ENCODE data around the gene MX2.
A peak's percentile ranks its signal among the peaks of the same experiment; 100 is the strongest.
"Not testable (repeated sequence)": the region's sequence is repeated elsewhere in the genome, so short reads cannot be mapped to it uniquely, and the experiment has no call there.

MX2 gene

DNA sequence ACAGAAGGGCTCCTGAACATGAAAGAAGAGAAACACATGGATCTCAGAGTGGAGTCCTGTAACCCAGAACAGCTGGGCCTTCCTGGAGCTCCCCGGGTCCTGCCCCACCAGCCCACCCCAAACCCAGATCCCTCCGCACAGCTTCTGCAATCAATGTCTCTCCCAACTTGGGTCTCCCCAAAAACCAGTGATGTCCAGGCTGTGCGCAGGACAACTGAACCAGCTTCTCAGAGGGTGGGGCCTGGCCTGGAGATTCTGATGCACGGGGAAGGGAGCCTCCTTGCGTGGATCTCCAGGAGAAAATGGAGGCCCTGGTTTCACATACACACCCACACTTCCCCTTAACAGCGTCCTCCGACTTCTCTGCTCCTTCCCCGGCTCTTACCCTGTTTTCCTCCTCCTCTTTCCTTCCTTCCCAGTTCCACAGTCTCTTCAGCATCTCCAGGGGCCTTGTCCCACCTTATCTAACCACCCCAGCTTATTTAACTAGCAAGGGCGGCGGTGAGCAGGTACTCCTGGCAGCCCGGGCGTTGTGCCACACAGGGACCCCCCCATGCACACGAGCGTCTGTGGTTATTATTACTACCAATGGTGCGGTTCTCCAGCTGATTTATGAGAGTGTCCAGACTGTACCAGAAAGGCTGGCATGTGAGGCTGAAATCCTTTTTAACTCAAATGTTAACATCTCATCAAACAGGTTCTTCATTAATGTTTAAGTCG is 11.2 kb upstream of the MX2 start:
- DNase-seq (ENCODE audit: extremely low read depth, low read depth): no peak
- TF ChIP-seq, protein P1, sequence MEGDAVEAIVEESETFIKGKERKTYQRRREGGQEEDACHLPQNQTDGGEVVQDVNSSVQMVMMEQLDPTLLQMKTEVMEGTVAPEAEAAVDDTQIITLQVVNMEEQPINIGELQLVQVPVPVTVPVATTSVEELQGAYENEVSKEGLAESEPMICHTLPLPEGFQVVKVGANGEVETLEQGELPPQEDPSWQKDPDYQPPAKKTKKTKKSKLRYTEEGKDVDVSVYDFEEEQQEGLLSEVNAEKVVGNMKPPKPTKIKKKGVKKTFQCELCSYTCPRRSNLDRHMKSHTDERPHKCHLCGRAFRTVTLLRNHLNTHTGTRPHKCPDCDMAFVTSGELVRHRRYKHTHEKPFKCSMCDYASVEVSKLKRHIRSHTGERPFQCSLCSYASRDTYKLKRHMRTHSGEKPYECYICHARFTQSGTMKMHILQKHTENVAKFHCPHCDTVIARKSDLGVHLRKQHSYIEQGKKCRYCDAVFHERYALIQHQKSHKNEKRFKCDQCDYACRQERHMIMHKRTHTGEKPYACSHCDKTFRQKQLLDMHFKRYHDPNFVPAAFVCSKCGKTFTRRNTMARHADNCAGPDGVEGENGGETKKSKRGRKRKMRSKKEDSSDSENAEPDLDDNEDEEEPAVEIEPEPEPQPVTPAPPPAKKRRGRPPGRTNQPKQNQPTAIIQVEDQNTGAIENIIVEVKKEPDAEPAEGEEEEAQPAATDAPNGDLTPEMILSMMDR (IDR thresholded peaks at IDR 0.05; ENCODE audit: low read depth, low read length): no peak

DNA sequence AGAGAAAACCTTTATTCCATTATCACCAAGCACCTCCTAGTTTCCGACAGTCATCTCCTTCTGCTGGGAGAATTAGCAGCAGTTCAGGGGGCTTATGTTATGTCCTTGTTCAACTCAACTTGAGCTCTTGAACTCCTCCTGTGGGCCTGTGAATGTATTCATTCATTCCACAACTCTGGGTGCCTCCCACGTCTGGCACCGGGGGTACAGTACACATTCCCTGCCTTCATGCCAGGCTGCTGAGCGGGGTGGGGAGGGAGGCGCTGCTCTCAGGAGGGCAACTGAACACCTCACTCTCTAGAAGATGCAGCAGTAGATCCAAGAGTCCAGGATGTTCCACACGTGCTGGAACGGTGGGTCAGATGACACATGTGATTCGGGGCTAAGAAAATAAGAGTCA is 4.3 kb upstream of the MX2 start:
- TF ChIP-seq, protein P1 (IDR thresholded peaks at IDR 0.05; ENCODE audit: low read depth, low read length): no peak
- no peak for DNase-seq (ENCODE audit: extremely low read depth, low read depth)

DNA sequence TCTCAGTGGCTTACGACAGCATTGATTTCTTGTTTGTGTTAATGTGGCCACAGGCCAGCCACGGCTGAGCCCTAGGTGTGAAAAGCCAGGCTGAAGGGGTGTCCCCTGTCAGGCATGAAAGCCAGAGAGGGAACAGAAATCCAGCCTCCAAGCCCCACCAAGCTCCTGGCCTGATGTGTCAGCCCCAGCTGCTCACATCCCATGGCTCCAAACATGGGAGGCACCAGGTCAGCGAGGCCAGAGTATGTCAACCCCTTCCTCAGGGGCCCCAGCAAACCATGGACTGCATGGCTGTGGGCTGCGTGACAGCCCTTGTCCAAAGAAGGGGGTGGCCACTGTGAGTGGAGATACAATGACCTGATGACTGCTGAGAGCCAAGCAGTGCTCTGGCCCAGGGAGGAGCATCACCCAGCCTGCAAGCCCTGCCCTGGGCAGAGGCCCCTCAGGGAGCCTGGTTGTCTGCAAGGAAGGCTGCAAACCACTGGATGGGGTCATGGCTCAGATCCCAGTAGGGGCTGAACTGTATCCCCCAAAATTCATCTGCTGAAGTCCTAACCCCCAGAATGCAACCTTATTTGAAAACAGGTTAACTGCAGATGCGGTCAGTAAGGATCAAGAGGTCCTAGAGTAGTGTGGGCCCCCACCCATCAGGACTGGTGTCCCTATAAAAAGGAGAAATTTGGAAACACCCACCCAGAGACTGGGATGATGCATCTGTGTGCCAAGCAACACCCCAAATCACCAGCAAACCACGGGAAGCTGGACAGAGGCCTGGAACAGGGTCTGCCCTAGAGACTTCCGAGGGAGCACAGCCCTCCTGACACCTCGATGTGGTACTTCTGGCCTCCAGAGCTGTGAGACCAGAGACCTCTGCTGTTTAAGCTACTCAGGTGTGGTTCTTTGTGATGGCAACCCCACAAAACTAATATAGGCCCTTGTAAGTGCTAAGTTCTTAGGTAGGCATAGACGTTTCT is 3.3 kb upstream of the MX2 start:
- no peak for DNase-seq (ENCODE audit: extremely low read depth, low read depth)
- TF ChIP-seq, protein P1 (IDR thresholded peaks at IDR 0.05; ENCODE audit: low read depth, low read length): no peak

DNA sequence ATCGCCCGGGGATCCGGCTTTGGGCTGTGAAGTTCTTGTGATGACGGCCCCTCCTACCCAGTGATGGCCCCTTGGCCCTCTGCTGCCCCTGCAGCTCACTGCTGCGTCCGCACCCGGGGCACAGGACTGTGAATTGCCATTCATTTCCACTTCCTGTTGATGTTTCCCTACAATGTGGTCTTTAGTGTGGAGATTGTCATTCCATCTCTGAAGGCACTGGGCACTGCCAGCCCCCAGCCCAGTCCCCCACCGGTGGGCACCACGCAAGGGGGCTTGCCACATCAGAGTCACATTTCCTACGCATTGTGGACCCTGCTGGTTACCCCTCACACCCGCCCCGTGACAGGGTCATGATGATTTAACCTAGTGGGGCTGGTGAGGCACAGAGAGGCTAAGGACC is 2.5 kb upstream of the MX2 start:
- TF ChIP-seq, protein P1 (IDR thresholded peaks at IDR 0.05; ENCODE audit: low read depth, low read length): no peak
- DNase-seq (ENCODE audit: extremely low read depth, low read depth): no peak

DNA sequence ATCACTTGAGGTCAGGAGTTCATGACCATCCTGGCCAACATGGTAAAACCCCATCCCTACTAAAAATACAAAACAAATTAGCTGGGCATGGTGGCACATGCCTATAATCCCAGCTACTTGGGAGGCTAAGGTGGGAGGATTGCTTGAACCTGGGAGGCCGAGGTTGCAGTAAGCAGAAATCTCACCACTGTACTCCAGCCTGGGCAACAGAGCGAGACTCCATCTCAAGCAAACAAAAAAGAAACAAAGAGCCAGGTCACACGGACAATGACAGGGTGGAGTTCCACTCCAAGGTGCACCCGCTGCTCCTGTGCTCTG is 2.1 kb upstream of the MX2 start:
- not testable (repeated sequence) for DNase-seq (ENCODE audit: extremely low read depth, low read depth)

DNA sequence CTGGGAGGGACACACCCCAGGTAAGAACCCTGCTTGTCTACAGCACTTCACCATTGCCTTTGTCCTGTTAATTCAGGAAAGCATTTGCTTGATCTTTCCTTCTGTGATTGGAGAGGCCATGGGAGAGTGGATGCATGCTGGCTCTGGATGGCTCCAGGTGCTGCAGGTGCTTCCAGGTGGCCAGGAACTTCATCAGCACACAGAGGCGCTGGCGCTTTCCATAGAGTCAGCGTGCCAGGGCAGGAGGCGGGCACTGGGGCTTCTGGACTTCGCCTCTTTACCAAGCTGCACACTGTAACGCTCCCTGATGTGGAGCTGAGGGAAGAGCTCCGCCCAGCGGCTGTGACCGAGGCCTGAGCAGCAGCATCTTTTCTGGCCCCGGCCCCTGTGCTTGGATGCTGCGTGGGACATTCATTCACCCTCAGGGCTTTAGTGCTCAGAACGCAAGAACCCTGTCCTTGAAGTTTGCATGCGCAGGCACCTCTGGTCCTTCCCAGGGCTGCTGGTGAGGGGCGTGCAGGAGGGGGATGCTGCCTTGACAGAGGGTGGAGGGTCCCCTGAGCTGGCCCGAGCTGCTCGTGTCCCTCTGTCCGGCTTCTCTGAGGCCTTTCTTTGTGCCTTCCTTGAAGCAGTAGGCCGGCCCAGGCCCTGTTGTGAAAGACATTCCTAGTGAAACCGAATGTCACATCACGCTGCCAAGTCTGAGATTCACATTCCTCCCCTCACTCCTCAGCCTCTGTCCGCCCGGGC is 1.6 kb upstream of the MX2 start:
- TF ChIP-seq, protein P1 (IDR thresholded peaks at IDR 0.05; ENCODE audit: low read depth, low read length): peak; percentile 24
- no peak for DNase-seq (ENCODE audit: extremely low read depth, low read depth)

DNA sequence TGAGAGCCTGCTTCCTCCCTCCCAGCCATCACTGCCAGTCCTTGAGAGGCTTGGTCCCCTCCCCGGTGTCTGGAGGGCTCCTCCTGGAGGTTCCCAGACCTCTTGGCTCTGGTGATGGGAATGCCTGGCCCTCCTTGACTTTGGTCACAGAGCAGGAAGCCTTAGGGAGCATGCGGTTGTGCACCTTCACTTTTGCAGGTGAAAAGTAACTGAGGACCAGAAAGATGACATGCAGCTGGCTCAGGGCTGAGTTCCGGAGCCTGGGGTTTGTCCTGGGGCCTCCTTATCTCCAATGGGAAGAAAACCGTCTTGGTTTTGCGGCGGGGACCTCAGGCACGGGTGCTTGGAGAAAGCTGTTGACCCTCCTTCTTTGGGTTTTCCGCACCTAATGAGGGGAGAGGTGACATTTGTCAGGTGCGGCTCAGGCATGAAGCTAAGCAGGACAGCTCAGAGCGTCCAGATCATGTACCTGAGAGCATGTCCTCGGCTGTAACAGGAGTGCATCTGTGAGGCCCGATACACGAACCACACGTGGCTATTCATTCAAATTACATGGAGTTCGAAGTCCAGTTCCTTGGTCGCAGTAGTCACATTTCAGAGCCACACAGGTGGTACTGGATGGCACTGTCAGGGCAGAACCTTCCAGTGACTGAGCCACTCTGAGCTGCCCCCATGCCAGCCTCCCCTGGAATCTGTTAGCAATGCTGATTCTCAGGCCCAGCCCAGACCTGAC is 608 bp upstream of the MX2 start:
- no peak for DNase-seq (ENCODE audit: extremely low read depth, low read depth)
- TF ChIP-seq, protein P1 (IDR thresholded peaks at IDR 0.05; ENCODE audit: low read depth, low read length): no peak

Data from AG09319 (cell line).